ENCODE data around the gene GREB1L. TPM values are rescaled to one million over a fixed set of nuclear protein-coding genes. Genes with fewer than 3 reads are reported as not detected.

GREB1L gene
- total and polyA plus RNA-seq, 5 donors from 2014 or later: 0.05 to 0.10 TPM; not detected in 3

DNA sequence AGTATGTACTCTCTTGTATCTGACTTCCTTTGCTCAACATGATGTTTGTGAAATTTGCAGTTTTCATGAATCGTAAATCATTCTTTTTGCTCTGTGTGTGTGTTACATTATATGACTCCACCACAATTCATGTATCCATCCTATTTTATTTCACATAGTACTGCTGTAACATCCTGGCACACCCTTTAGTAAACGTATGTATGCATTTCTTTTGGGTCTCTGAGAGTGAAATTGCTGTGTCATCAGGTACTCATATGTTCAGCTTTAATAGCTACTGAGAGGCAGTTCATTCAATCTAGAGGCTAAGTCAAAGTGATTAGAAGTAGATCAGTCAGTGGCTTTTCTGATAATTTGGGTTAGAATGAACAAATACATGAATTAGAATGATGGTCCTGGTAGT, 239.7 kb downstream of the GREB1L start:
- Histone ChIP-seq H3K9me3 (ENCODE audit: control insufficient read depth in 2 of 2, low read length in 2 of 2) (no peaks in the 10 kb centered on the region), H3K27me3 (ENCODE audit: control insufficient read depth, insufficient read depth, low read length) (peaks cover 5% of the 10 kb centered on the region), H3K36me3 (ENCODE audit: control insufficient read depth, insufficient read depth, low read length) (no peaks in the 10 kb centered on the region), H3K27ac (ENCODE audit: insufficient read depth, low read length, poor library complexity, severe bottlenecking) (no peak overlapping the region), H3K4me1 (ENCODE audit: control insufficient read depth, insufficient read depth, low read length, poor library complexity, severe bottlenecking) (no peaks in the 10 kb centered on the region), H3K4me3 (ENCODE audit: low read depth, low read length) (no peak overlapping the region)
- Mint-ChIP-seq H3K4me3 (no peak overlapping the region), H3K27ac (no peak overlapping the region), H3K36me3 (no peaks in the 10 kb centered on the region), H3K4me1 (no peaks in the 10 kb centered on the region), H3K9me3 (no peaks in the 10 kb centered on the region), H3K27me3 (peaks cover 22% of the 10 kb centered on the region)
- no peak for DNase-seq
- ATAC-seq (ENCODE audit: low read depth in 2 of 2): no peak

DNA sequence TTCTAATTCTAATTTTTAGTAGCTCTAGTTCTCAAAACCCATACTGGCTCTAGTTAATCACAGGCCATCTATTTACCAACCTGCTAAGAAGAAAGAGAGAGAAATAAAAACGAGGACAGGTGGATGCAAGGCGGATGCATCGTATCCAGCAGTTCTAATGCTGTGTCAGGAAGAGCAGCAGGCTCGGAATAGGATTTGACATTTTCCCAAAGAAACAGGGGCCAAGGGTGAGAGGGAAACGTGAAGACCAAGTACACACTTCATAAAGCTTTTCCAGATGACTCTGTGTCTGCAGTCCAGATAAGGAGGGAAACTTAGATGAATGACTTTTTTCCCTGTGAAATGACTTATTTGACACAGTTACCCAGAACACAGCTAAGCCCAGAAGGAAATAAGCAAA, 241.0 kb downstream of the GREB1L start:
- Mint-ChIP-seq H3K36me3 (no peaks in the 10 kb centered on the region), H3K27ac (no peak overlapping the region), H3K4me3 (no peak overlapping the region), H3K9me3 (no peaks in the 10 kb centered on the region), H3K27me3 (peaks cover 27% of the 10 kb centered on the region), H3K4me1 (no peaks in the 10 kb centered on the region)
- Histone ChIP-seq H3K27me3 (ENCODE audit: control insufficient read depth, insufficient read depth, low read length) (peaks cover 7% of the 10 kb centered on the region), H3K27ac (ENCODE audit: insufficient read depth, low read length, poor library complexity, severe bottlenecking) (no peak overlapping the region), H3K4me3 (ENCODE audit: low read depth, low read length) (no peak overlapping the region), H3K36me3 (ENCODE audit: control insufficient read depth, insufficient read depth, low read length) (no peaks in the 10 kb centered on the region), H3K9me3 (ENCODE audit: control insufficient read depth in 2 of 2, low read length in 2 of 2) (no peaks in the 10 kb centered on the region), H3K4me1 (ENCODE audit: control insufficient read depth, insufficient read depth, low read length, poor library complexity, severe bottlenecking) (no peaks in the 10 kb centered on the region)
- no peak for ATAC-seq (ENCODE audit: low read depth in 2 of 2)
- DNase-seq: no peak

DNA sequence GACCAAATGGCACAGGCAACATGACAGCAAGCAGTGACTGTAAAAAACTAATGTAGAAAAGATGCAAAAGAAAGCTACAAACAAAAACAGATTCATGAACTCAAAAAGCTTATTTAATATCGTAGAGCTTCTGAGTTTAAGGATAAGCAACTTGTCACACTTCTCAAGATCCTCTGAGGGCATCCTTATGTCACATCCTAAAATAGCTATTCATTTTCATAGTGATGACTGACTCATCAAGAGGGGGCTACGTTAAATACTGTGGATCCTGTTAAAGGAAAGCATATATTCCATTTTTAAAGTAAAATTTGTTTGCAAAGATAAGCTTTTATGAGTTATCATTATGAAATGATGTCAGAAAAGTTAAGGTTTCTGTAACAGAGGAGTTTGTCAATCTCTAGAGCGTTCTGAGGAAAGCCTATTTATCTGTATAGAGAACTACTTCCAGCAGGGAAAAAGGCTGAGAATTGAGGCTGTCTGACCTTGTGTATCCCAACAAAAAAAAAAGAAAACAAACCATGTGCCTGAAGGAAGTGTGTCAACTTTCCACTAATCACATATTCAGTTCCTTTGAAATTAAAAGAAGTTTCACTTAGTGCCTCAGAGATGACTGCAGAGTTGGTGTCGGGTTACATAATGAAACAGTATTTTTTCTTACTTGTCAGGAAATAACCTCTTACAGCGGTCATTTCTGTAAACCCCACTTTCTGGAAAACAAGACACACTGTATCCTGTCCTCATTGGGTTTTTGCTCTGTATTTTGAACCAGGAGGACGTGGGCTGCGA, 243.0 kb downstream of the GREB1L start:
- H3K36me3 ChIP-seq (ENCODE audit: control insufficient read depth, insufficient read depth, low read length): no peaks in the 10 kb centered on the region
- Mint-ChIP-seq H3K9me3 (no peaks in the 10 kb centered on the region), H3K27ac (no peak overlapping the region), H3K36me3 (no peaks in the 10 kb centered on the region), H3K4me1 (no peaks in the 10 kb centered on the region), H3K4me3 (no peak overlapping the region), H3K27me3 (peaks cover 27% of the 10 kb centered on the region)
- H3K4me1 ChIP-seq (ENCODE audit: control insufficient read depth, insufficient read depth, low read length, poor library complexity, severe bottlenecking): no peaks in the 10 kb centered on the region
- no peak overlapping the region for H3K4me3 ChIP-seq (ENCODE audit: low read depth, low read length)
- peaks cover 7% of the 10 kb centered on the region for H3K27me3 ChIP-seq (ENCODE audit: control insufficient read depth, insufficient read depth, low read length)
- no peak overlapping the region for H3K27ac ChIP-seq (ENCODE audit: insufficient read depth, low read length, poor library complexity, severe bottlenecking)
- no peaks in the 10 kb centered on the region for H3K9me3 ChIP-seq (ENCODE audit: control insufficient read depth in 2 of 2, low read length in 2 of 2)
- ATAC-seq (ENCODE audit: low read depth in 2 of 2) (no peak), DNase-seq (no peak)

DNA sequence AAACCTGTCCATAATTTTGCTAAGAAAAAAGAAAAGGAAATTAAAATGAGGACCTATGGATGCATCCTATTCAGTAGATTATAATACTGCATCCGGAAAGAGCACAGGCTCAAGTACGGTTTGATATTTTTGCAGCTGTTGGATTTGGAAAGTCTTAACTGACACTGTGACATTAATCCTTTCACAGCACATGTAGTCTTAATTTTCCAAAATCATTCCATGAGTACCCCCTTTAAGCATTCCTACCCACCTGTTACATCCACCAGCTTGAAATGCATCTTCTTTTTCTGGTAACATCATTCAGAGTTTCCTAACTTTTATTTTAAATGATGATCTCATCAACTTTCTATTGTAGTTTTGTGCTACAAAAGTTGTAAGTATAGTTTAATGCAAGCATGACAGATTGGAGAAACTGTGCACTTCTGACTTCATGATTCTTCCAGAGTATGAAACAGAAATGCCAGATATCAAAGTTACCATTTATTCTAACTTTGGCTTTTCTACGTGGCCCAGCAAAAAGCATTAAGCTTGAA, 244.9 kb downstream of the GREB1L start:
- no peak overlapping the region for H3K27ac ChIP-seq (ENCODE audit: insufficient read depth, low read length, poor library complexity, severe bottlenecking)
- ATAC-seq (ENCODE audit: low read depth in 2 of 2) (no peak), DNase-seq (no peak)
- Mint-ChIP-seq H3K27ac (no peak overlapping the region), H3K36me3 (no peaks in the 10 kb centered on the region), H3K27me3 (peaks cover 19% of the 10 kb centered on the region), H3K4me3 (no peak overlapping the region), H3K4me1 (no peaks in the 10 kb centered on the region), H3K9me3 (no peaks in the 10 kb centered on the region)
- H3K9me3 ChIP-seq (ENCODE audit: control insufficient read depth in 2 of 2, low read length in 2 of 2): no peaks in the 10 kb centered on the region
- peaks cover 7% of the 10 kb centered on the region for H3K27me3 ChIP-seq (ENCODE audit: control insufficient read depth, insufficient read depth, low read length)
- no peak overlapping the region for H3K4me3 ChIP-seq (ENCODE audit: low read depth, low read length)
- no peaks in the 10 kb centered on the region for H3K4me1 ChIP-seq (ENCODE audit: control insufficient read depth, insufficient read depth, low read length, poor library complexity, severe bottlenecking)
- no peaks in the 10 kb centered on the region for H3K36me3 ChIP-seq (ENCODE audit: control insufficient read depth, insufficient read depth, low read length)

DNA sequence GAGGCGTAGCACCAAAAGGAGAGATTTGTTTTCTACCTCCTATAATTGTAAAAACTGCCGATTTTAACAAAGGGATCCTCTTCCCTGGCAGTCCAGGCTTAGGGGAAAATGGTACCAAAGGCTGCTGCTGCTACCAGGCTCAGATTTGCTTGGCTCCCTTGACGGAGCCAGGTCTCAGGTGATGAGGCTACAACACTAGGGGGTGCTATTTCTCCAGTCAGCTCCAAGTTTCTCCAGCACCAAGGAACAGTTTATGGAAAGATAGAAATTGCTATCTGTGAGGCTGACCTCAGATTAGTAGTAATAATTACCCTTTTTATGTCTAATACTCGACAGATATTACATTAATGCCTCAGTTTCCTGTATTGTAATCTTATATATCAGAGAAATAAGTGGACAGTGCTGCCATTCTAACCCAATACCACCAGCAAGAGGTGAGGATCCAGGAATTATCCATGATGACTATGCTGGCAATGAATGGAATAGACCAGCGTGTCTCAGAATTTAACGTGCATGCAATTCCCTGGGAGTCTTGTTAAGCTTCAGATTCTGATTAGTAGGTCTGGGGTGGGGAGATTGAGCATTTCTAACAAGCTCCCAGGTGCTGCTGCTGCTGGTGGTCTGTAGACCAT, 247.2 kb downstream of the GREB1L start:
- H3K27me3 ChIP-seq (ENCODE audit: control insufficient read depth, insufficient read depth, low read length): peaks cover 9% of the 10 kb centered on the region
- DNase-seq: peak in 2 of 3 donors; percentile 14 to 50
- H3K9me3 ChIP-seq (ENCODE audit: control insufficient read depth in 2 of 2, low read length in 2 of 2): no peaks in the 10 kb centered on the region
- no peaks in the 10 kb centered on the region for H3K4me1 ChIP-seq (ENCODE audit: control insufficient read depth, insufficient read depth, low read length, poor library complexity, severe bottlenecking)
- Mint-ChIP-seq H3K27ac (no peak overlapping the region), H3K36me3 (no peaks in the 10 kb centered on the region), H3K4me1 (no peaks in the 10 kb centered on the region), H3K4me3 (no peak overlapping the region), H3K9me3 (no peaks in the 10 kb centered on the region), H3K27me3 (peaks cover 14% of the 10 kb centered on the region)
- H3K36me3 ChIP-seq (ENCODE audit: control insufficient read depth, insufficient read depth, low read length): no peaks in the 10 kb centered on the region
- no peak for ATAC-seq (ENCODE audit: low read depth in 2 of 2)
- H3K27ac ChIP-seq (ENCODE audit: insufficient read depth, low read length, poor library complexity, severe bottlenecking): no peak overlapping the region
- H3K4me3 ChIP-seq (ENCODE audit: low read depth, low read length): no peak overlapping the region

DNA sequence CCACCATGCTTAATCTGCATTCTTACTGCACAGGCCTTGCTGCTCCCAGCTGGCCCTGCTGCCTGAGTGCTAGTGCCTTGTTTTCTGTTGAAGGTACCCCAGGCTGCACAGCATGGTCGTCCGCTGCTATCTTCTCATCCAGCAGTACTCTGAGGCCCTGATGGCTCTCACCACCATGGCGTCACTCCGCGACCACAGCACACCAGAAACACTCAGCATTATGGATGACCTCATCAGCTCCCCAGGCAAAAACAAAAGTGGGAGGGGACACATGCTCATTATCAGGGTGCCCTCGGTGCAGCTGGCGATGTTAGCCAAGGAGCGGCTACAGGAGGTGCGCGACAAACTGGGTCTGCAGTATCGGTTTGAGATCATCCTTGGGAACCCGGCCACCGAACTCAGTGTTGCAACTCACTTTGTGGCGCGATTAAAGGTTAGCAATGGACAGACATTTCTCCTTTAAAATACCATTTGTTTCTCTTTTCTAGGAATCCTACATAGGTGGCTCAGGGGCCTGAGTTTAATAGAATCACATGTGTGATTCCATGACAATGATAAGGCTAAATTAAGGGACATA, 248.0 kb downstream of the GREB1L start:
- H3K27ac Mint-ChIP-seq: no peak overlapping the region
- H3K27me3 Mint-ChIP-seq: peaks cover 20% of the 10 kb centered on the region
- H3K27me3 ChIP-seq (ENCODE audit: control insufficient read depth, insufficient read depth, low read length): peaks cover 9% of the 10 kb centered on the region
- ATAC-seq (ENCODE audit: low read depth in 2 of 2) (no peak), DNase-seq (no peak)
- no peak overlapping the region for H3K4me3 Mint-ChIP-seq
- no peaks in the 10 kb centered on the region for H3K4me1 ChIP-seq (ENCODE audit: control insufficient read depth, insufficient read depth, low read length, poor library complexity, severe bottlenecking)
- H3K4me1 Mint-ChIP-seq: peaks cover 0 to 2% (median 0%) of the 10 kb centered on the region in 4 donors
- H3K36me3 Mint-ChIP-seq: no peaks in the 10 kb centered on the region
- H3K36me3 ChIP-seq (ENCODE audit: control insufficient read depth, insufficient read depth, low read length): no peaks in the 10 kb centered on the region
- no peaks in the 10 kb centered on the region for H3K9me3 ChIP-seq (ENCODE audit: control insufficient read depth in 2 of 2, low read length in 2 of 2)
- no peak overlapping the region for H3K27ac ChIP-seq (ENCODE audit: insufficient read depth, low read length, poor library complexity, severe bottlenecking)
- H3K4me3 ChIP-seq (ENCODE audit: low read depth, low read length): no peak overlapping the region
- H3K9me3 Mint-ChIP-seq: no peaks in the 10 kb centered on the region

DNA sequence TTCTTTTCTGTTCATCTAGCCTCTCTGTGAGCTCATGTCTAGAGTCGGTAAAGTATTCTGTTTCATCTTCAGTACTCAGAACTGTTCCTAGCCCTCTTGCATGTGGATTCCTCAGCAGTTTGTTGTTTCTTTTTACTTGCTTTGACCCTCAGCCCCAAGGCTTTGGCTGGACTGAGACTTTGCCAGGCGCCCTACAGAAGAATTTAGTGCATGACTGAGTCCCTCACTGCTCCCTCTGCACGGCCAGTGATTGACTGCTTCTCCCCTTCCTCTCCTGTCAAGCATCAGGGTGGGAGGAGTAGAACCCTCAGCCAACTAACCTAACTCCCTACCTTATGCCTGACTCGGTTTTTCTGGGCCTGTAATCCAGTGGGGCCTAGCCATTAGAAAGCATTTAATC, 248.7 kb downstream of the GREB1L start:
- Histone ChIP-seq H3K9me3 (ENCODE audit: control insufficient read depth in 2 of 2, low read length in 2 of 2) (no peaks in the 10 kb centered on the region), H3K4me3 (ENCODE audit: low read depth, low read length) (no peak overlapping the region), H3K4me1 (ENCODE audit: control insufficient read depth, insufficient read depth, low read length, poor library complexity, severe bottlenecking) (no peaks in the 10 kb centered on the region), H3K27ac (ENCODE audit: insufficient read depth, low read length, poor library complexity, severe bottlenecking) (no peak overlapping the region), H3K36me3 (ENCODE audit: control insufficient read depth, insufficient read depth, low read length) (no peaks in the 10 kb centered on the region), H3K27me3 (ENCODE audit: control insufficient read depth, insufficient read depth, low read length) (peaks cover 5% of the 10 kb centered on the region)
- H3K4me1 Mint-ChIP-seq: peaks cover 0 to 2% (median 0%) of the 10 kb centered on the region in 4 donors
- H3K9me3 Mint-ChIP-seq: no peaks in the 10 kb centered on the region
- H3K36me3 Mint-ChIP-seq: no peaks in the 10 kb centered on the region
- H3K27ac Mint-ChIP-seq: peak overlapping the region in 1 of 3 donors; percentile 77
- ATAC-seq (ENCODE audit: low read depth in 2 of 2) (no peak), DNase-seq (no peak)
- H3K4me3 Mint-ChIP-seq: no peak overlapping the region
- H3K27me3 Mint-ChIP-seq: peaks cover 15% of the 10 kb centered on the region
